HG02973 (cell line): ENCODE data around the gene WDR64.
"Not testable (repeated sequence)": the region's sequence is repeated elsewhere in the genome, so short reads cannot be mapped to it uniquely, and the experiment has no call there.

Experiments used
- ATAC-seq: cut with Tn5 transposase; IDR thresholded peaks from one replicate; pipeline ENCODE4 v1.9.1; 2021; ENCODE audit warnings: moderate library complexity; ENCODE audit not compliant: unreplicated experiment

Gene WDR64

DNA sequence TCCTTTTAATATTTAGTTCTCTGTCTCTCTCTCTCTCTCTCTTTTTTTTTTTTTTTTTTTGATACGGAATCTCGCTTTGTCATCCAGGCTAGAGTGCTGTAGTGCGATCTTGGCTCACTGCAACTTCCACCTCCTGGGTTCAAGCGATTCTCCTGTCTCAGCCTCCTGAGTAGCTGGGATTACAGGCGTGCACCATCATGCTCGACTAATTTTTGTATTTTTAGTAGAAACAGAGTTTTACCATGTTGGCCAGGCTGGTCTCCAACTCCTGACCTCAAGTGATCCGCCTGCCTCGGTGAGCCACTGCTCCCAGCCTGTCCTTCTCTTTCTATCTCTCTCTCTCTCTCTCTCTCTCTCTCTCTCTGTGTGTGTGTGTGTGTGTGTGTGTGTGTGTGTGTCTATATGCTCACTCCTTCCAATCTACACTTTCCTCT is 83.4 kb downstream of the WDR64 start:
- not testable (repeated sequence) for ATAC-seq

DNA sequence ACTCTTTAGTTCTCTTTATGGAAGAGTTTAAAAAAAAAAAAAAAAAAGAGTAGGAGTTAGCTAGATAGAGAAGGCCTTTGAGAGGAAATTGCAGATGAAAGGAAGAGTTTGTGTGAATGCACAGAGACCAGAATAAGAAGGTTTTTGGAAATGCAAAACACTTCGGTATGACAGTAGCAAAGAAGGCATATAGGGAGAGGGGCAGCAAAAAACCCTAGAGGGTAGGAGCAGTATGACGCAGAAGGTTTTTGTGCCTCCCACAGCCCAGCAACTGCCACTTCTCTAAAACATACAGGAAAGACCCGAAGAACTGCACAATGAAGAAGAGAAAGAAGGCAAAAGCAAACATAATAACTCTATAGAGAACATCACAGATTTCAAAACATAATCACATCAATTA is 84.3 kb downstream of the WDR64 start:
- ATAC-seq: no peak

DNA sequence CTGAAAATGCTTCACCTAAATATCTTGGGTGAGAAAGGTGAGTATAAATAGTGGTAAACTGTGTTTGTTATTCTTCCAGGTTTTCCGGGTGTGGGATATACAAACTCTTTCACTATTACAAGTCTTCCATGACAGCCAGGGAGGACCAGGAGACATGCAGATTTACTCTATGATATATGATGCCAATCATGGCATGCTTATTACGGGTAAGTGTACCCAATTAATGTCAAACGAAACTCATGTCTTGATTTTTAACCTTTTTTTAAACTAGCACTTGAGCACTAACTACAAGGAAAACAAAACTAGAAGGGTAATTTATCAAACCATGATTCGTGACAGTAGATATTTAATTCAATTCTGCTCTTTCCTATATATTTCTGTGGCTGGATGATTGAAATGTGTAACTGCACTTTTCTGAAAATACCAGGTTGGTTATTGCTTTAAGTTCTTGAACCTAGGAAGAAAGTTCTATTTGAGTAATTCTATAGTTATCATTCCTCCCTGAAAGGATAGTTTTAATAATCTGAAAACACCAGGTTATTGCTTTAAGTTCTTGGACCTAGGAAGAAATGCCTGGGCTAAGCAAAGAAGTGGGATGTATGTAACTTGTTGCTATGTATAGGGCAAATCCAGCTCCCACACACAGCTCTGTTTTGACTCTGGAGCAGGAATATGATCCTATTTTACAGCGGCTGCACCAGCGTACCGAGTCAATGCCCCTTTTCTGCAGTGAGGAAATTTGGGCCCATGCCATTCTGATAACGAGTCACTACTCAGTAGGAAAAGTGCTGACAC is 86.4 kb downstream of the WDR64 start:
- ATAC-seq: no peak

DNA sequence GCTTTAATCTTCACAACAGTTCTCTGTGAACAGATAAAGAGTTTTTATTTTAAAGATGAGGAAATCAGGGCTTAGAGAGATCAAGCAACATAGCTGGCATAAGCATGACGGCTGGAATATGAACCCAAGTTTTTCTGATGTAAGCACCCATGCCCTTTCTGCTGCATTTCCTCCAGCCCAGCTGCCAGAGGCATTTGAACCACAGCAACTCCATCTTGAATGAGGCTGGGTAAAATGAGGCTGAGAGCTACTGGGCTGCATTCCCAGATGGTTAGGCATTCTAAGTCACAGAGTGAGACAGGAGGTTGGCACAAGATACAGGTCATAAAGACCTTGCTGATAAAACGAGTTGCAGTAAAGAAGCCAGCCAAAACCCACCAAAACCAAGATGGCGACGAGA is 90.0 kb downstream of the WDR64 start:
- ATAC-seq: no peak

DNA sequence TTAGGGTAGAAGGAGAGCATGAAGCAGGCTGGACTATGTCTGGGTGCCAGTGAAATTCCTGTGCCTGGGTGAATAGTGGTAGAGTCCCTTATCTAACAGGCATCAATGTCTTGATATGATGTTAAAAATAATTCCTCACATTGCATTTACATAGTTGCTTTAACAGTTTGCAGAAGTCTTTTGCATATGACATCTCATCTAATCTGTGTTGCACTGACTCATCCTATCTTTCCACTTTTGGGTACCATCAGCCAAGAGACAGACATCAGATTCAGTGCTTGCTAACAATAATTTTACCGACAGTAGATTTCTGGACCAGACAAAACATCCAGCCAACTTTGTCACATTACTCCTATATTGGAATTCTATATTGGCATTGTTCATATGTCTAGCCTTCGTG is 92.5 kb downstream of the WDR64 start:
- ATAC-seq: no peak

DNA sequence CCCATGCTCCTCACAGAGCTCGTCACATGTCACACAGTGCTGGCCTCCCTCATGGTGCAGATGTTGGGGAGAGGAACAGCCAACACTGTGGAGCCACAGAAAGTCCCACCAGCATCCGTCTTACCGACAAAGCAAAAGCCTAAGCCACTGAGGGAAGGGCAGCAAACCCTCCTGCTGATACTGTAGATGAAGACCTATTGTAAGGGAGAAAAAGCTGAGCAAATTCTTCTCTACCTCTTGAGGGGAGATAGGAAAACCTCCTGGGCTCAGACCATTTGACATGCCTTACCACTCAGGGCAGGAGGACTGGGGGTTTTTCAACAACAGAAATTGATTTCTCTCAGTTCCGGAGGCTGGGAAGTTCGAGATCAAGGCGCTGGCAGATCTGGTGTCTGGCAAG is 95.9 kb downstream of the WDR64 start:
- ATAC-seq: no peak

DNA sequence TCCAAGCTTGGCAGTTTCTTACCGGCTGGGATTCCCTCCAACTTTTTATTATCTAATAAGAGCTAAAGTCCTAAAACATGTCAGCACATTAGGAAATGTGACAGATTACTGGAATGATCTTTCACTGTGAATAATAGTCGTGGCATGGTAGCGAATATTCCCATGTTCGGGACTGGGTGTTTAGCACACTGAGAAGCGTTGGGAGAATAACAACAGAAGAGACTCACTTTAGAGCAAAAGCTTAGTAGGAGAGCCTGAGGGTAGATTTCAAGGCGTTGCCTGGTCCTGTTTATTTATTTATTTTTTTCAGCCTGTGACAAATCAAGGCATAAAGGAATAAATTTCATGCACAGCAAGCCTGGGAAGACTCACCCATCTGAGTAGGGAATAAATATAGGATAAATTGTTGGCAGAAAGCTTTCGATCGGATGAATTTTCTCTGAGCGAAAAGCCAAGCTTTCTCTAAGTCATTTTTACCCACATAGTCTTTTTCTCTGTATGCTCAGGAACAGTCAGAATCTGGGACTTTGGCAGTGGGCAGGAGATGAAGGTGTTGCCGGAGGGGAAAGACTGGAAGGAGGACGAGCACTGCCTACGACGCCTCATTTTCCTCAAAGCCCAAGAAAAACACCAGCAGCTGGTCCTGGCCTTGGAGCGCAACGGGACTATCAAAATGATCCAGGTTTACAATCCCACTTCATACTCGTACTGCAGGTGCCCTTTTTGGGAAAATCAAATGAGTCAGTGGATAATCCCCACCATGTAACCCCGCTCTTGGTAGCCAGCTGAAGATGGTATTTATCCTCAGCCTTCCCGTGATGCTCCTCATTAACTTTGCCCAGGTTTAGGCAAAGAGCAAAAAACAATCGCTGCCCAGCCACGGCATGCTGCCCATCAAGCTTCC is 97.2 kb downstream of the WDR64 start:
- no peak for ATAC-seq

DNA sequence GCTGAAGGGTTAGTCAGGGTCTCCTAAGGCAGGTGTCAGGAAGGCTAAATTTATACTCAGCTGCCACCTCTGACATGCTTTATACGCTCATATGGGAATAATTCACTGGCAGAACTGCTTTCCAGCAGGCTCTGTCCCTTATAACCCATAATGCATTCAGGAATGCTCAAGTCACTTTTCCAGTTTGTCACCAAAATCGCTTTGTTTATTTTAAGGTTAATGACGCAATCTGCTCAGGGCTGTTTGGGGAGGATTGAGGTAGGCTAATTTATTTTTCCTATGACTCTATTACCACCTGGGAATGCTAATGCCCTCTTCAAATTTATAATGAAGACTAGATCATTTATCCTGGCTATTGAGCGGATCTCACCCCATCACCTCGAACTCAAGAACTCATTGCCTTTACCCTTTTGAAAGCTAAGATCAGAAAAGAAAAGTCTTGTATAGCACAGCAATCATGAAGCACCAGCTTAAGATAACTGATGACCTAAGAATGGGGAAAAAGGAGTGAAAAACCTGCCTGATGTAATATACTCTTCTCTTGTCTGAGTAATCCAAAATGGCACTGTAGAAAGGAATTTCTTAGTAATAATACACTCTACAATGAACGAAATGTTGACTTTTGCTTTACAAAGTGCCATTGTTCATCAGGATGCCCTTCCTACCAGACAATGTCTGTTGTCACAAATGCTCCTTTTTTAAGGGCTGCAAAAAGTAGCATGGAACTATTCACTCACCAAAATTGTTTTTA is 98.0 kb downstream of the WDR64 start:
- ATAC-seq: no peak

DNA sequence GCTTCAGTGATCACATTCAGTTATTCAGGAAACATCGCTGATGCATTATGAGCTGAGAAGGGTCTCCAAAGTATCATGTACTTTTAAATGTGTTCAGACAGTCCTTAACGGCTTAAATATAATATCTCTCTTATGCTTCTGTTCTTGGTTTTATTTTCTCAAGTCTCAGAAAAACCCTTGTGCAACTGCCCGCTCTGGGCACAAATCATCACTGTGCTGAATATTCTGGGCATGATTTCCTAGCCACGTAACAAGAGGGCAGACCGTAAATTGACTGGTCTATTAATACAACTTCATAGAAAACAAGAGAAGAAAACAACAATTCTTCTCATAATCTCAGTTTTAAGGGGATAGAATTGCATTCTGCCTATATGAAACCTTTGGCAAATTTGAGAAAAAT is 99.4 kb downstream of the WDR64 start:
- no peak for ATAC-seq

DNA sequence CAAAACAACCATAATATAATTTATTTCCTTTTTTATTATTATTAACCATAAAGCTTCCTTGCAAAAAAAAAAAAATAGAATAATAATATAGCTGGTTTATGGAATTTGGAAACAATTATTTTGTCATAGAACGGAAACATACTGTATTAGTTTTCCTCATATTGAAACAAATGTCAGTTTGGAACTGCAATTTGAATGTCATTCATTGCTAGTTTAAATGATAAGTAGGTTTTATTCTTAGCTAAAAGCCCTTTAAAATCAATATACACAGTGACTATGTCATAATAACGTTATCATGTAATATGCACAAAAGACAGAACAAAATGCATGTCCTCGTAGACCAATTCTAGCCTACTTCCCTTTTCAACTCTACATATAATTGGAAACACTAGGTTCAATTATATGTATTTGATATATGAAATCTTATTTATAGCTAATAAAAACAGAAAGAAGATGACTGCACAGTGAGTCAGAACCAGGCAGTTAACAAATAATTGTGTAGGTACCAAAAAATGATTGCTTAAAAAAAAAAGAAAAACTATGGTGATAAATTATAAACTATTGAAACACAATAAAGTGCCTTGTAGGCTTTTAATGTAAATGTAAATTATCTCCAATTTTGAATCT is 110.7 kb downstream of the WDR64 start:
- no peak for ATAC-seq

DNA sequence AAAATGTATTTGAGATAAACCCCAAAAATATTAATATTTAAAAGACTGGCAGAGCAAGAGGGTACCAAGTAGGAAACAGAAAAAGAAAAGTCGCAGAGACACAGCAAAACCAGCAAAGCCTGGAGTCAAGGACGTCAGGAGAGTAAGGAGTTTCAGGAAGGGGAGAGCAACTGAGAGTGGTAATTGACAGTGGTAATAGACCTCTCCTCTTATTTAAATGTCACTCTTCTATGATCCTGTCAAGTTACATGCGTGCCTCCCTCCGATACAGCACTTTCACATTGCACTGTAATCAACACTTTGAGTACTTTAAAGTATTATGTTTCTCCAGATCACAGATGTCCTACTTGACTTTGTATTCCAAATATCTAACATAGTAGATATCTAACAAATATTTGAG is 113.3 kb downstream of the WDR64 start:
- no peak for ATAC-seq

DNA sequence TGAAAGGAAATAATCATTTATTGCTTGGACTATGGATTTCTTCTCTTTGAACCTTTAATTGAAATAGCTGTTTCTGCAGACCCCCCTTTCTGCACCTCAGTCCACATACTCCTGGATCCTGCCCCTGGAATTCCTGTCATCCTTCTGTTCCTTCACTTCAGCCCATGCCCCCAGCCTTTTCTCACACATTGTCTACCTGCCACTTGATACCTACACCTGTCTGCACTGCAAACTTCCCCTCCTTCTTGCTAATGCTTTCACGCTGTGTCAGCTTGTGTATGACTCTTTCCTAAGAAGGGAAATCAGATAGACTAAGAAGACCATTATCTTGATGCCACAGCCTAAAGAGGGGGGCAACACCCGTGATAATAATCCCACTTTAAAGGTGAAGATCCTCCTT is 115.7 kb downstream of the WDR64 start:
- ATAC-seq: no peak

DNA sequence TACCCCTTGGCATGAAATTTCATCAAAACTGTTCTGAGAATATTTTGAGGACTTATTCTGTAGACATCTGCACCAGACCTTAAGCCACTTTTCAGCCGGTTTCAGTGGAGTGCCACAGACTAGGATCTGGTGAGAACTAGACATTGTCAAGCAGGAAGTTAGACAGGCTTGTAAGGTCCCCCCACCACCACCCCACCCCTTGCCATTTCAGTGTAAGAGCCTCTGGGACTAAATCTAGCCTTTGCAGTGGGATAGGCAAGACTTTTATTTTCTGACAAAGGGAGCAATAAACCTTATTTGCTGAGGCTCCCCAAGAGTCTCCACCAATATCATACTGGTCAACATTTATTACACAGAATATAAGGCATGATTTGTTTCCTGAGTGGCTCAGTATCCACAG is 118.0 kb downstream of the WDR64 start:
- no peak for ATAC-seq

DNA sequence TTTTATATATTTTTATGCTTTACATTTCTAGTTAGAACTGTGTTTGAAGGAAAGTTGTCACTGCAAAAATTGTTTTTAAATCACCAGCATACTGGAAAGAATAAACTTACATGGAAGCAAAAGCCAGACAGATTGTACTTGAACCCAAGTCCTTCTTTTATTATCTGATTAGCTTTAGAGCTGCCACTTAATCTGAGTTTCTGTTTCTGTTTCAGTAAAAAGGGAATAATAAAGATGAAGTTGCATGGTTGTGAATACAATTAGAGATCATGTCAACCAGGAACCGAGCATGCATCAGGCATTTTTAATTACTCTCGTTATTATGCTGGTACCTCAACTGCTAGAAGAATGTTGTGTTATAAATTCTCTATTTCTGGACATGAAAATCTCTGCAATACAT is 119.0 kb downstream of the WDR64 start:
- ATAC-seq: no peak

DNA sequence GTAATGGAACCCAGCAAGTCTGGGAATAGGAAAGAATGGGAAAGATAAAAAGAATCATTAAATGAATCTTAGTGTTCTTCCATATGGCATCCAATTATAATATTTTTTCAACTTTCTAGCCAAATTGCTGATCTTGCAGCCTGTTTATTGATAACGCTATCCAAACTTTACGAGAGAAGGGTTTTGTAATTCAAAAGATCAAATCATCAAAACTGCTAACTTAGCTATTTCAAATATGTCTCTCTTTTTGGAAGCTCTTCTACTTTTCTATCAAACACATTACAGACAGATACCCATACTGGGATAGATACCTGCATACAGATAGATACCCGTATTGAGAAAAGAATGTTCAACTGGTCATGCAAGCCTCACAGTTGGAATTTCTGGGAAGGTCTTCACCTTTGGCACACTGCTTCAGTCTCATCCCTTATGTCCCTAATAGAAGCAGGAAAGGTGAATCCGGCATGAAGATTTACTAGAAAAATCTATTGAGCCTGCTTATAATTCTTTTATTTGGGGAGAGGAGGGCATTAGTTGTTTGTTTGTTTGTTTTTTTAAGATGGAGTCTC is 120.9 kb downstream of the WDR64 start:
- ATAC-seq: no peak

DNA sequence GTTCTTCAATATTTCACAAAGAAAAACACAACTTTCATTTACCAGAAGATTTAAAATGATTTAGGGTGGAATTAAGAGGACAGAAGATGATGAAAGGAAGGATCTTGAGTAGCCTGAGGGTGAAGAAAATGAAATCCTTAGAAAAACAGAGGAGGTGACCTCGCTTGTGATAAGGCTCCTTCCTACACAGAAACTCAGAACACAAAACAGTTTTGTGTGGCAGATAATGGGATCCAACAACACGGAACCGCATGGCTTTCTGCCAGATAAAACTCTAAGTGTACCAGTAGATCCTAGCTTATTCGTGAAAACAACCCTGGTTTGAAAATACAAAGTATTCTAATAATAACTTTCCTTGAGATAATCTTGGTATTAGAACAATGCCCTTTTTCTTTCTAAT is 121.9 kb downstream of the WDR64 start:
- ATAC-seq: no peak

DNA sequence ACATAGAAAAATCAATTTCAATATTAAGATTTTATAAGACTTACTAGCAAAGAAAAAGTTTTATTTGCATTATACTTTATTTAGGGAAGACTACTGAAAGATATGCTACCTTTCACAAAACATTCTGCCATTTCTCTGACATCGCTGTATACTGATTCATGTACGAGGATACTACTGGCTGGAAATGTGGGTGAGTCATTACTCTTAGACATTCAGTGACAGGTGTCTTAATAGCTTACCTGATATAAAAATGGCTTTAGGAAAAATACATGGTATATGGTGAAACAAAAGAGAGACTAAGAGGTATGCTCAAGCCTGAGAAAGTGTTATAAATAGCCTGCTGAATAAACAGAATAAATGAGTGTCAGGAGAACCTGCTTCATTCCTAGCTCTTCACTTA is 122.9 kb downstream of the WDR64 start:
- ATAC-seq: no peak

DNA sequence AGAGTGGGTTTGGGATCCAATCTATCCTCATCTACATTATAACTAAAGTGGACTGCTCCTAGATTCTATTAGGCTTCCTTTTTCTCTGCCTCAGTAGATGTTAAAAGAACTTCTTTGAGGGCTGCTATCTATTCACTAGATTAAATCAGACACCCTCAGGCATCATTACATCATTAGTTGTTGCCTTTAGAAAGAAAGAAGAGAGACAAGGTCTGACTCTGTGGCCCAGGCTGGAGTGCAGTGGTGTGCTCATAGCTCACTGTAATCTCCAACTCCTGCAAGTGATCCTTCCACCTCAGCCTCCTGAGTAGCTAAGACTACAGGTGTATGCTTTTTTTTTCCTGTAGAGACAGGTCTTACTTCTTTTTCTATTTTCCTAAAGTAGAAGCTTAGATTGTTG is 124.8 kb downstream of the WDR64 start:
- no peak for ATAC-seq

DNA sequence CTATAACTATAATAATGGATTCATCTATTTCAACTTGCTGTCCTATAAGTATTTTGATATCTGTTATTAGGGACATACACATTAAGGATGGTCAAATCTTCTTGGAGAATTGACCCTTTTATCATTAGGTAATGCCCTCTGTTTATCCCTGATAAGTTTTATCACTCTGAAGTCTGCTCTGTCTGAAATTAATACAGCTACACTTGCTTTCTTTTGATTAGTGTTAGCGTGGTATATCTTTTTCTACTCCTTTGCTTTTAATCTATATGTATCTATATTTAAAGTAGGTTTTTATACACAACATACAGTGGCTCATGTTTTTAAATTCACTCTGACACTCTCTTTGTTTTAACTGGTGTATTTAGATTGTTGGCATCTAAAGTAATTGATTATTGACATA is 126.0 kb downstream of the WDR64 start:
- ATAC-seq: no peak

DNA sequence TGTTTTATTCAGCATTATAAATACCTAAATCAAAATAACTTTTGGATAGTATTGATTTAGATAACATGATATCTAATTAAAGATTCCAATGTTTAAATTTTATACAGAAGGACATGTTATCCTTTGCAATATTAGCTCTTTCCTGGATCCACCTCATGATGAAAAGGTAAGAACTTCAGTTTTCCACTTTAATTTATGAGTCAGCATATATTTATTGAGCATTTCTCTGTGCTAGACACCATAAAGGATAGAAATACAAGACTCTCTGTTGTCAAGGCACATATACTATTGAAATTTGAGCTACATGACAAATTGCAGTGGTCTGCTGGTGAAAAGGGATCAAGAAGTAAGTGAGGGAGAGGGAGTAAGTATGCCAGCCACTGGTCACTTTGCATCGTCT is 127.8 kb downstream of the WDR64 start:
- ATAC-seq: no peak

DNA sequence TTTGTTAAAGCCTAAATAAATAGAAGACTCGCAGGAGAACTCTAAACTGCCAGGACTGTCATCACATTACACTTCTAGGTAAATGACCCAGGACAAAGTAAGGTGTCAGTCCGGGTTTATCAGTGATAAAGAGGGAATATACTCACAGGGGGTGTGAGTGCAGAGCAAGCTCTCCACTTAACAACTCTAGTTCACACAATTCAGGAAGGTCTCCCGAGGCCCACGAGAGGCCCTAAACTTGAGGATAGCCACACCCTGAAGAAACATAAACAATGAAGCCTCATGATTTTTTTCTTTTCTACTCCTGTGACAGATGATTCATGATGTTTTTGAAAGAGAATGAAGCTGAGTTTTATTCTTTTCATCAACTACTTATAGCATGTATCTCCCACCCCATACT is 130.3 kb downstream of the WDR64 start:
- no peak for ATAC-seq
